VCaP (cell line): ENCODE measurements around the gene ARHGEF11.

Experiments
- H3K27ac ChIP-seq: fragments of 450-650 bp; 2 replicates; pipeline ENCODE4 v1.5.1; 2017
- CTCF ChIP-seq: fragments of 450-650 bp; conservative IDR thresholded peaks from 2 replicates; pipeline ENCODE4 v1.5.1; 2017; ENCODE audit warnings: mild to moderate bottlenecking, moderate library complexity

Gene ARHGEF11

DNA sequence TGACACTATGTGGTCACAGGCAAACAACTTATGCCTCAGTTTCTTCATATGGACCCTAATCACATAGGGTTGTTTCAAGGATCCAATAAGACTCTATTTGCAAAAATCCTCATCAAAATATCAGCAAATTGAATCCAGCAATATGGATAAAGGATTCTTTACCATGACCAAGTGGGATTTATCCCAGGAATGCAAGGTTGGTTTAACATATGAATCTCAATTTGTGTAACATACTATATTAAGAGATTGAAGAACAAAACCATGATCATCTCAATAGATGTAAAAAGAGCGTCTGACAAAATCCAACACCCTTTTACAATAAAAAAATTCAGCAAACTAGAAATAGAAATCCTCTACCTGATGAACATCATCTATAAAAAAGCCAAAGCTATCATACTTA, 23.9 kb downstream of the ARHGEF11 start:
- TF ChIP-seq CTCF: no peak
- no peak overlapping the region for H3K27ac ChIP-seq

DNA sequence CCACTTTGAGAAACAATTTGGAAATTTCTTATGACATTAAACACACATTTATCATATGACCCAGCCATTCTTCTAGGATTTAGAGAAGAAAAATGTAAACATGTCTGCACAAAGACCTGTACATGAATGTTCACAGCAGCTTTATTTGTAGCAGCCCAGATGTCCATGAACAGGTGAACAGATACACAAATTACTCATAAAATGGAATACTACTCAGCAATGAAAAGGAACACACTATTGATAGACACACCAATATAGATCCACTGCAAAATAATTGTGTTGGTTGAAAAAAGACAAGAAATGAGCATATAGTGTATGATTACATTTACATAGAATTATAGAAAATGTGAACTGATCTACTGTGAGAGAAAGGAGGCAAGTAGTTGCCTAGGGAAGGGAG, 26.1 kb downstream of the ARHGEF11 start:
- H3K27ac ChIP-seq: no peak overlapping the region
- no peak for TF ChIP-seq CTCF

DNA sequence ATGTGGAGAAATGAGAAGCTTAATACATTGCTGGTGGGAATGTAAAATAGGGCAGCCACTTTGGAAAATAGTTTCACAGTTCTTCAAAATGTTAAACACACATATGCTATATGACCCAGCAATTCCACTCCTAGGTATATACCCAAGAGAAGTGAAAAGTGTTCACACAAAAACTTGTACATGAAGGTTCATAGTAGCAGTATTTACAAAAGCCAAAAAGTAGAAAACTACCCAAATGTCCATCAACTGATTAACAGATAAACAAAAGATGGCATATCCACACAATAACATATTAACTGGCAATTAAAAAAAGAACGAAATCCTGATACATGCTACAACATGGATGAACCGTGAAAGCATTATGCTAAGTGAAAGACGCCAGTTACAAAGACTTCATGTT, 33.7 kb downstream of the ARHGEF11 start:
- TF ChIP-seq CTCF: no peak
- H3K27ac ChIP-seq: no peak overlapping the region

GRCh38 chr1:157008502-157008901, 37.0 kb downstream of the ARHGEF11 start:
- TF ChIP-seq CTCF: no peak
- H3K27ac ChIP-seq: no peak overlapping the region

DNA sequence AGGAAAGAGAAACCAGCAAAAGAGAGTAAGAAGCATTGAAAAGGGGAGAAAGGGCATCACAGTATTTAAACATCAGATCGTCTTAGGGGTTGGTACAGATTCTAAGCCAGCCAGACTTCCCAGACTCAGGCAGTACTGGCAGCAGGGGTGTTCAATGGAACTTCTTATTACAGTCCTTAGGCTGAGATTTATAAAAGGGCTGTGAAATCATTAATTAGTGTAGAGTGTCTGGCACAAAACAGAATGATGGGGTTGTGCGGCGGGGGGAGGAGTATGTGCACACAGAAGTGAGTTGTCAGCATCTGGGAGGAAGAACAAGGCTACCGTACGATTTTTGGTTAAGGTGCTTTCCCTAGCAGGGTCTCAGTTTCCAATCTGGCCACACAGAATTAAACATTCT, 38.2 kb downstream of the ARHGEF11 start:
- no peak for TF ChIP-seq CTCF
- H3K27ac ChIP-seq: no peak overlapping the region; the same call in 1 of the 2 replicates

DNA sequence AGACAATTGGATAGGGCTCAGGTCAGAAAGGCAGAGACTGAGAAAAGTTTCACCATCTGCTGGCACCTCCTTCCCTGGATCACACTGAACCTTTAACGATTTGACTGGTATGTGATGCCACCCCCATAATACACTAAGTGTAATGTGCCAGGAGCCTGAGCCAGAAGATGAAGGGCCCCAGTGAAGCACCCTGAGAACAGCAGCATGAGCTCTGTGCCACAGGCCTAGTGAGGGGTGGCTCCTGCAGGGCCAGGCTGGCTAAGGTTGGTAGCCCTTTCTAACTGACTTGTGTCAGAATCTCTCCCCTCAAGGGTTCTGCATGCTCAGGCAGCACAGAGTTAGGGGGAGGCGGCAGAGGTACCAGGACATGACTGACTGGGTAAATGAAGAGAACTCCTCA, 38.9 kb downstream of the ARHGEF11 start:
- no peak overlapping the region for H3K27ac ChIP-seq
- TF ChIP-seq CTCF: no peak

- no peak for TF ChIP-seq CTCF
- no peak overlapping the region for H3K27ac ChIP-seq
Measured at GRCh38 chr1:157005965-157006364, 39.6 kb downstream of the ARHGEF11 start.

DNA sequence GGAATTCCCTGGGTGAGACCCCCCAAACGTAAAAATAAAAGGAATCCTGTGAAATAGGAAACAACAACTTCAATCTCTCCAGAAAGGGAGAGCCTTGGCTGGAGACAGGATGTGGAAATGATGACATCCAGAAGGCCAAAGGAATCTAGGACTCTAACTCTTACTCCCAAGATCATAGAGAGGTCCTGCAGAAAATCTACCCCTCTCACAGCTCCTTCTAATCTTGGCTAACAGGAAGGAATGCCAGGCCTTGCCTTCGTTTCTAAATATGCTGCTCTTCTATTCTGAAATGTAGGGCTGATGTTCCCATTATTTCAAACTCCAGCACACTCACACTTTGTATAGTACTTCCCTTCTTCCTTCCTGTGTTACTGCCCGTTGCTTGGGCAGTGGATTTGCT, 40.7 kb downstream of the ARHGEF11 start:
- H3K27ac ChIP-seq: no peak overlapping the region
- no peak for TF ChIP-seq CTCF
